Cerebellar cortex (tissue), 1 donor: ENCODE results near the gene ZKSCAN4.

ENCODE experiments used
- DNase-seq: peaks from one replicate; pipeline ENCODE4 v3.0.0-alpha.2; 2015; ENCODE audit warnings: low spot score

Gene ZKSCAN4

GRCh38 chr6:28208111-28208659 is 43.9 kb downstream of the ZKSCAN4 start:
- DNase-seq = no peak

GRCh38 chr6:28207510-28208110 is 44.5 kb downstream of the ZKSCAN4 start:
- DNase-seq = no peak

GRCh38 chr6:28206928-28207509 is 45.0 kb downstream of the ZKSCAN4 start:
- no peak for DNase-seq

GRCh38 chr6:28206527-28206926 is 45.5 kb downstream of the ZKSCAN4 start:
- no peak for DNase-seq

GRCh38 chr6:28205879-28206278 is 46.2 kb downstream of the ZKSCAN4 start:
- DNase-seq = no peak

GRCh38 chr6:28203201-28203600 is 48.9 kb downstream of the ZKSCAN4 start:
- no peak for DNase-seq

- DNase-seq = no peak
Observed at GRCh38 chr6:28200020-28200419, 52.0 kb downstream of the ZKSCAN4 start.
